HEK293 (cell line): ENCODE measurements around the gene FOXO6.

Experiments used
- CTCF ChIA-PET: fragments of 350-600 bp; formaldehyde crosslinking; extraction: SDS; loops from one replicate; lab custom pipeline; 2021; ENCODE audit warnings: antibody characterized with exemption; lab: Yijun Ruan, JAX
- POLR2A ChIA-PET: fragments of 300-600 bp; formaldehyde crosslinking; extraction: SDS; loops from one replicate; lab custom pipeline; 2020; ENCODE audit warnings: antibody characterized with exemption, inconsistent platforms; lab: Yijun Ruan, JAX
- H3K27ac ChIP-seq: fragments of 200-500 bp; sonication (Bioruptor generic); 2 replicates; pipeline ENCODE4 v1.5.1; 2014; ENCODE audit warnings: low read depth, low read length, control low read depth, inconsistent platforms; ENCODE audit errors: extremely low read depth
- H3K36me3 ChIP-seq, 2 experiments: fragments of 200-500 bp in 1 of 2; sonication (Bioruptor generic) in 1 of 2; 1 replicate in 1 of 2; 2 replicates in 1 of 2; pipeline ENCODE4 v1.5.1; 2014 to 2017; ENCODE audit warnings: inconsistent platforms in 2 of 2, low read length in 2 of 2; ENCODE audit not compliant: control insufficient read depth in 2 of 2, insufficient read depth in 1 of 2
- H3K4me1 ChIP-seq: fragments of 200-500 bp; sonication (Bioruptor generic); 2 replicates; pipeline ENCODE4 v1.5.1; 2014; ENCODE audit warnings: mild to moderate bottlenecking, low read length, inconsistent platforms; ENCODE audit not compliant: control insufficient read depth, insufficient read depth
- H3K4me3 ChIP-seq: 2 replicates; pipeline ENCODE4 v1.5.1; 2011; ENCODE audit warnings: low read depth, mild to moderate bottlenecking, control low read depth, low read length, moderate library complexity
- H3K9me3 ChIP-seq: fragments of 200-500 bp; sonication (Bioruptor generic); 2 replicates; pipeline ENCODE4 v1.5.1; 2014; ENCODE audit warnings: low read depth, low read length, inconsistent platforms; ENCODE audit not compliant: control insufficient read depth, insufficient read depth
- BCL11A ChIP-seq: fragments of 450-650 bp; formaldehyde crosslinking; IDR thresholded peaks from 2 replicates; pipeline ENCODE4 v1.5.1; 2016; ENCODE audit warnings: low read depth, missing biosample characterization, missing genetic modification characterization
- EGR2 ChIP-seq: fragments of 450-650 bp; formaldehyde crosslinking; IDR thresholded peaks from 2 replicates; pipeline ENCODE4 v1.5.1; 2016; ENCODE audit warnings: low read depth, missing biosample characterization, missing genetic modification characterization
- KLF1 ChIP-seq: fragments of 450-650 bp; formaldehyde crosslinking; IDR thresholded peaks from 2 replicates; pipeline ENCODE4 v1.5.1; 2016; ENCODE audit warnings: missing biosample characterization, missing genetic modification characterization
- KLF16 ChIP-seq: fragments of 450-650 bp; formaldehyde crosslinking; IDR thresholded peaks from 2 replicates; pipeline ENCODE4 v1.5.1; 2017; ENCODE audit warnings: missing biosample characterization, missing genetic modification characterization
- SCRT1 ChIP-seq: fragments of 450-650 bp; formaldehyde crosslinking; IDR thresholded peaks from 2 replicates; pipeline ENCODE4 v1.5.1; 2016; ENCODE audit warnings: missing biosample characterization, missing genetic modification characterization, borderline replicate concordance
- ZFHX2 ChIP-seq: fragments of 450-650 bp; formaldehyde crosslinking; conservative IDR thresholded peaks from 2 replicates; pipeline ENCODE4 v1.5.1; 2016; ENCODE audit warnings: missing biosample characterization, missing genetic modification characterization
- ZNF121 ChIP-seq: fragments of 450-650 bp; formaldehyde crosslinking; IDR thresholded peaks from 2 replicates; pipeline ENCODE4 v1.5.1; 2016; ENCODE audit warnings: missing biosample characterization, missing genetic modification characterization
- ZNF221 ChIP-seq: fragments of 450-650 bp; formaldehyde crosslinking; IDR thresholded peaks from 2 replicates; pipeline ENCODE4 v1.5.1; 2017; ENCODE audit warnings: missing biosample characterization, missing genetic modification characterization, borderline replicate concordance
- ZNF510 ChIP-seq: fragments of 450-650 bp; formaldehyde crosslinking; IDR thresholded peaks from 2 replicates; pipeline ENCODE4 v1.5.1; 2018; ENCODE audit warnings: mild to moderate bottlenecking, missing genetic modification characterization, missing biosample characterization; ENCODE audit not compliant: insufficient replicate concordance
- ZNF677 ChIP-seq: fragments of 450-650 bp; IDR thresholded peaks from 2 replicates; pipeline ENCODE4 v1.5.0; 2018; ENCODE audit warnings: missing biosample characterization, mild to moderate bottlenecking, missing genetic modification characterization, moderate library complexity
- TF ChIP-seq, protein P1 (sequence below): fragments of 450-650 bp; formaldehyde crosslinking; IDR thresholded peaks from 2 replicates; pipeline ENCODE4 v1.5.1; 2016; ENCODE audit warnings: missing biosample characterization, missing genetic modification characterization
- TF ChIP-seq, protein P2 (sequence below): fragments of 450-650 bp; formaldehyde crosslinking; IDR thresholded peaks from 2 replicates; pipeline ENCODE4 v1.5.0; 2017; ENCODE audit warnings: missing biosample characterization, missing genetic modification characterization, borderline replicate concordance
- TF ChIP-seq, protein P3 (sequence below): fragments of 450-650 bp; formaldehyde crosslinking; IDR thresholded peaks from 2 replicates; pipeline ENCODE4 v1.5.1; 2016; ENCODE audit warnings: missing biosample characterization, missing genetic modification characterization
- TF ChIP-seq, protein P4 (sequence below): fragments of 450-650 bp; formaldehyde crosslinking; IDR thresholded peaks from 2 replicates; pipeline ENCODE4 v1.5.1; 2017; ENCODE audit warnings: missing biosample characterization, missing genetic modification characterization
- TF ChIP-seq, protein P5 (sequence below): fragments of 450-650 bp; formaldehyde crosslinking; IDR thresholded peaks from 2 replicates; pipeline ENCODE4 v1.5.1; 2017; ENCODE audit warnings: missing biosample characterization, missing genetic modification characterization
- TF ChIP-seq, protein P6 (sequence below): fragments of 450-650 bp; formaldehyde crosslinking; IDR thresholded peaks from 2 replicates; pipeline ENCODE4 v1.5.1; 2016; ENCODE audit warnings: missing biosample characterization, missing genetic modification characterization, low read depth

The FOXO6 gene

DNA sequence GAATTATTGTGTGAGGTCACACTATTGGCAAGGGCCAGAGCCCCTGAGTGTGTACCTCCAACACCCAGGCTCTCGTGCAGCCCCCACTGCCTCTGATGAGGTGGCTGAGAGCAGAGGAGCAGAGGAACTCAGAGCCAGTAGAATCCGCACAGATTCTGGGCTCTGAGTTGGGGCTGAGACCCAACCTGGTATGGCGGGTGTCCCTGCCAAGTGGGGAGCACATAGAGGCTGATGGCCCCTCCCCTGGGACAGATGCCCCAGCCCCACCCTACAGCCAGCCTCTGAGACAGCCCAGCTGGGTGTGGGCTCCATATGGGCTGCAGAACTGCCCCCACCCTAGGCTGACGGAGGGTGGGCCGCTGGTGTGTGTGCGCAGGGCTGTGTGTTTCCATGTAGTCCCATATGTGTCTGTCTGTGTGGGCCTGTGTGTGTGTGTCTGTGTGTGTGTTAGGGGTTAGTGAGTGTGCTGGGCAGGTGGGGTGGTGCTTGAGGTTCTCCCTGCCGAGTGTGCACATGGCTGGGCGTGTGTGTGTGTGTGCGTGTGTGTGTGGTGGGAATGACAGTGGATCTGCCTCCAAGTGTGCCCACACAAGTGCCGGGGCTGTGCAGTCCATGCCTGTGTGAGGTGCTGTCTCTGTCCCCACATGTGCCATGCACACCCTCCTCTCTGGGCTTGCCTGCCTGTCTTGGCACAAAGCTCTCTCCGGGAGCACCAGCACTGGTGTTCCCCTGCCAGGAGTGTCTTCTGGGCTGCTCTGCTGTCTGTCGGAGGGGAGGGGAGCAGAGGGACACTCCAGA lies 24.4 kb downstream of the FOXO6 start:
- H3K9me3 ChIP-seq, result no peaks in the 10 kb centered on the region
- peaks cover 11% of the 10 kb centered on the region for H3K4me1 ChIP-seq
- TF ChIP-seq ZNF221 (no peak), BCL11A (tag by site-specific recombination) (no peak), KLF1 (tag by site-specific recombination) (peak; percentile 91), EGR2 (tag by site-specific recombination) (peak; percentile 71; the same call in 1 of the 2 replicates), ZFHX2 (tag by site-specific recombination) (peak; percentile 85), KLF16 (tag by site-specific recombination) (no peak), ZNF121 (tag by site-specific recombination) (peak; percentile 82; the same call in 1 of the 2 replicates), SCRT1 (tag by site-specific recombination) (no peak), ZNF510 (tag by site-specific recombination) (no peak), ZNF677 (no peak)
- TF ChIP-seq, protein P1, sequence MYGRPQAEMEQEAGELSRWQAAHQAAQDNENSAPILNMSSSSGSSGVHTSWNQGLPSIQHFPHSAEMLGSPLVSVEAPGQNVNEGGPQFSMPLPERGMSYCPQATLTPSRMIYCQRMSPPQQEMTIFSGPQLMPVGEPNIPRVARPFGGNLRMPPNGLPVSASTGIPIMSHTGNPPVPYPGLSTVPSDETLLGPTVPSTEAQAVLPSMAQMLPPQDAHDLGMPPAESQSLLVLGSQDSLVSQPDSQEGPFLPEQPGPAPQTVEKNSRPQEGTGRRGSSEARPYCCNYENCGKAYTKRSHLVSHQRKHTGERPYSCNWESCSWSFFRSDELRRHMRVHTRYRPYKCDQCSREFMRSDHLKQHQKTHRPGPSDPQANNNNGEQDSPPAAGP, result peak; percentile 74; the same call in 1 of the 2 replicates
- TF ChIP-seq, protein P2, sequence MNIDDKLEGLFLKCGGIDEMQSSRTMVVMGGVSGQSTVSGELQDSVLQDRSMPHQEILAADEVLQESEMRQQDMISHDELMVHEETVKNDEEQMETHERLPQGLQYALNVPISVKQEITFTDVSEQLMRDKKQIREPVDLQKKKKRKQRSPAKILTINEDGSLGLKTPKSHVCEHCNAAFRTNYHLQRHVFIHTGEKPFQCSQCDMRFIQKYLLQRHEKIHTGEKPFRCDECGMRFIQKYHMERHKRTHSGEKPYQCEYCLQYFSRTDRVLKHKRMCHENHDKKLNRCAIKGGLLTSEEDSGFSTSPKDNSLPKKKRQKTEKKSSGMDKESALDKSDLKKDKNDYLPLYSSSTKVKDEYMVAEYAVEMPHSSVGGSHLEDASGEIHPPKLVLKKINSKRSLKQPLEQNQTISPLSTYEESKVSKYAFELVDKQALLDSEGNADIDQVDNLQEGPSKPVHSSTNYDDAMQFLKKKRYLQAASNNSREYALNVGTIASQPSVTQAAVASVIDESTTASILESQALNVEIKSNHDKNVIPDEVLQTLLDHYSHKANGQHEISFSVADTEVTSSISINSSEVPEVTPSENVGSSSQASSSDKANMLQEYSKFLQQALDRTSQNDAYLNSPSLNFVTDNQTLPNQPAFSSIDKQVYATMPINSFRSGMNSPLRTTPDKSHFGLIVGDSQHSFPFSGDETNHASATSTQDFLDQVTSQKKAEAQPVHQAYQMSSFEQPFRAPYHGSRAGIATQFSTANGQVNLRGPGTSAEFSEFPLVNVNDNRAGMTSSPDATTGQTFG (tag by site-specific recombination), result 0 out of 2 replicates have a peak, but pooled peaks have one; percentile 50
- TF ChIP-seq, protein P3, sequence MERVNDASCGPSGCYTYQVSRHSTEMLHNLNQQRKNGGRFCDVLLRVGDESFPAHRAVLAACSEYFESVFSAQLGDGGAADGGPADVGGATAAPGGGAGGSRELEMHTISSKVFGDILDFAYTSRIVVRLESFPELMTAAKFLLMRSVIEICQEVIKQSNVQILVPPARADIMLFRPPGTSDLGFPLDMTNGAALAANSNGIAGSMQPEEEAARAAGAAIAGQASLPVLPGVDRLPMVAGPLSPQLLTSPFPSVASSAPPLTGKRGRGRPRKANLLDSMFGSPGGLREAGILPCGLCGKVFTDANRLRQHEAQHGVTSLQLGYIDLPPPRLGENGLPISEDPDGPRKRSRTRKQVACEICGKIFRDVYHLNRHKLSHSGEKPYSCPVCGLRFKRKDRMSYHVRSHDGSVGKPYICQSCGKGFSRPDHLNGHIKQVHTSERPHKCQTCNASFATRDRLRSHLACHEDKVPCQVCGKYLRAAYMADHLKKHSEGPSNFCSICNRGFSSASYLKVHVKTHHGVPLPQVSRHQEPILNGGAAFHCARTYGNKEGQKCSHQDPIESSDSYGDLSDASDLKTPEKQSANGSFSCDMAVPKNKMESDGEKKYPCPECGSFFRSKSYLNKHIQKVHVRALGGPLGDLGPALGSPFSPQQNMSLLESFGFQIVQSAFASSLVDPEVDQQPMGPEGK (tag by site-specific recombination), result peak; percentile 20; the same call in 1 of the 2 replicates
- TF ChIP-seq, protein P4, sequence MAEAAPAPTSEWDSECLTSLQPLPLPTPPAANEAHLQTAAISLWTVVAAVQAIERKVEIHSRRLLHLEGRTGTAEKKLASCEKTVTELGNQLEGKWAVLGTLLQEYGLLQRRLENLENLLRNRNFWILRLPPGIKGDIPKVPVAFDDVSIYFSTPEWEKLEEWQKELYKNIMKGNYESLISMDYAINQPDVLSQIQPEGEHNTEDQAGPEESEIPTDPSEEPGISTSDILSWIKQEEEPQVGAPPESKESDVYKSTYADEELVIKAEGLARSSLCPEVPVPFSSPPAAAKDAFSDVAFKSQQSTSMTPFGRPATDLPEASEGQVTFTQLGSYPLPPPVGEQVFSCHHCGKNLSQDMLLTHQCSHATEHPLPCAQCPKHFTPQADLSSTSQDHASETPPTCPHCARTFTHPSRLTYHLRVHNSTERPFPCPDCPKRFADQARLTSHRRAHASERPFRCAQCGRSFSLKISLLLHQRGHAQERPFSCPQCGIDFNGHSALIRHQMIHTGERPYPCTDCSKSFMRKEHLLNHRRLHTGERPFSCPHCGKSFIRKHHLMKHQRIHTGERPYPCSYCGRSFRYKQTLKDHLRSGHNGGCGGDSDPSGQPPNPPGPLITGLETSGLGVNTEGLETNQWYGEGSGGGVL (tag by site-specific recombination), result peak; percentile 40; the same call in 1 of the 2 replicates
- TF ChIP-seq, protein P5, sequence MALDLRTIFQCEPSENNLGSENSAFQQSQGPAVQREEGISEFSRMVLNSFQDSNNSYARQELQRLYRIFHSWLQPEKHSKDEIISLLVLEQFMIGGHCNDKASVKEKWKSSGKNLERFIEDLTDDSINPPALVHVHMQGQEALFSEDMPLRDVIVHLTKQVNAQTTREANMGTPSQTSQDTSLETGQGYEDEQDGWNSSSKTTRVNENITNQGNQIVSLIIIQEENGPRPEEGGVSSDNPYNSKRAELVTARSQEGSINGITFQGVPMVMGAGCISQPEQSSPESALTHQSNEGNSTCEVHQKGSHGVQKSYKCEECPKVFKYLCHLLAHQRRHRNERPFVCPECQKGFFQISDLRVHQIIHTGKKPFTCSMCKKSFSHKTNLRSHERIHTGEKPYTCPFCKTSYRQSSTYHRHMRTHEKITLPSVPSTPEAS (tag by site-specific recombination), result peak; percentile 50
- TF ChIP-seq, protein P6, sequence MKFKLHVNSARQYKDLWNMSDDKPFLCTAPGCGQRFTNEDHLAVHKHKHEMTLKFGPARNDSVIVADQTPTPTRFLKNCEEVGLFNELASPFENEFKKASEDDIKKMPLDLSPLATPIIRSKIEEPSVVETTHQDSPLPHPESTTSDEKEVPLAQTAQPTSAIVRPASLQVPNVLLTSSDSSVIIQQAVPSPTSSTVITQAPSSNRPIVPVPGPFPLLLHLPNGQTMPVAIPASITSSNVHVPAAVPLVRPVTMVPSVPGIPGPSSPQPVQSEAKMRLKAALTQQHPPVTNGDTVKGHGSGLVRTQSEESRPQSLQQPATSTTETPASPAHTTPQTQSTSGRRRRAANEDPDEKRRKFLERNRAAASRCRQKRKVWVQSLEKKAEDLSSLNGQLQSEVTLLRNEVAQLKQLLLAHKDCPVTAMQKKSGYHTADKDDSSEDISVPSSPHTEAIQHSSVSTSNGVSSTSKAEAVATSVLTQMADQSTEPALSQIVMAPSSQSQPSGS (tag by site-specific recombination), result no peak
- H3K4me3 ChIP-seq, result no peak overlapping the region
- H3K36me3 ChIP-seq, result no peaks in the 10 kb centered on the region
- POLR2A ChIA-PET, result interaction anchor here (0.6 kb wide), 1 partner anchor 10 kb away, joined by 4 read pairs; no protein-coding TSS in a partner anchor
- CTCF ChIA-PET, result interaction anchor here (1.4 kb wide), 1 partner anchor 25 kb away, joined by 3 read pairs; the partner anchor contains the start of gene FOXO6
- no peak overlapping the region for H3K27ac ChIP-seq
